Upper lobe of left lung (tissue), 4 donors: Measurements from ENCODE around the gene TDRD6.

ENCODE experiments used
- EP300 ChIP-seq, 4 donors: sonication (generic); formaldehyde crosslinking; IDR thresholded peaks; one replicate each; pipeline ENCODE4 v1.5.1; 2017; ENCODE audit warnings: antibody characterized with exemption in 4 of 4, control low read depth in 2 of 4
- POLR2AphosphoS5 ChIP-seq, 2 donors: sonication (generic); formaldehyde crosslinking; IDR thresholded peaks; one replicate each; pipeline ENCODE4 v1.5.1; 2017; ENCODE audit warnings: antibody characterized with exemption in 2 of 2
- TF ChIP-seq, protein P1 (sequence below), 6 experiments: fragments of 450-650 bp in 4 of 6; fragments of 200-600 bp in 2 of 6; sonication (generic) in 2 of 6; IDR thresholded peaks; one replicate each; pipeline ENCODE4 v1.5.1; 2016 to 2019; ENCODE audit warnings: antibody characterized with exemption in 6 of 6

DNA sequence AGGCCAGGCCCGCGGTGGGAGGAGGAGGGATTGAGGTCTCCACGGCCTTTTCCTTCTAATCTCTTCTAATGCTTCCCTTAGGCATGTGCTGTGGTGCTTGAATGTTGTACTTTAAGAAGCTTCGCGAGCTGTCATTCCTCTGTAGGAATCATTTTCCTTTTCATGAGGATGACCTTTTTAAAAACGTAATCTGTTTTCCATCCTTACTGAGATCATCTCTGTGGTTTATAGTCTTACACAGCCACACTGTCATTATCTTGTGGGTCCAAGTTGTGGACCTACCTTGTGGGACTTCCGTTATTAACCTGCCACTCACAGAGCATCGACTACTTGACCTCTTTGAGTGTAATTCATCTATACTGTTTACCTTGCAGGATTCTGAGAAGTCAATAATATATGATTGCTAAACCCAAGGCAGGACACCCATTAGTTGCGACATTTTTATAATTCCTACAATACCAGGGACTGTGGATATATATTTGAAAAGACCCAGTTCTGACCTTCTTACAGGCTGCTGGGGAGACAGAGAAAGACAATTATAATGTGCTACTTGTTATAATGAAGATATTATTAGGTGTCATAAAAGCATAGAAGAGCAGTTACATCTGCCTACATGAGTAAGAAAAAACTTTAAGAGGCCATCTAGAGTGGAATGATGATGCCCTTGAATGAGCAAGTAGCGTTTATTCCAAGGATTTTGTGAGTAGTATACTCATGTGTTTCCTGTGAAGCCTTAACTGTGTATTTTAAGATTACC is 34.1 kb upstream of the TDRD6 start:
- TF ChIP-seq, protein P1, sequence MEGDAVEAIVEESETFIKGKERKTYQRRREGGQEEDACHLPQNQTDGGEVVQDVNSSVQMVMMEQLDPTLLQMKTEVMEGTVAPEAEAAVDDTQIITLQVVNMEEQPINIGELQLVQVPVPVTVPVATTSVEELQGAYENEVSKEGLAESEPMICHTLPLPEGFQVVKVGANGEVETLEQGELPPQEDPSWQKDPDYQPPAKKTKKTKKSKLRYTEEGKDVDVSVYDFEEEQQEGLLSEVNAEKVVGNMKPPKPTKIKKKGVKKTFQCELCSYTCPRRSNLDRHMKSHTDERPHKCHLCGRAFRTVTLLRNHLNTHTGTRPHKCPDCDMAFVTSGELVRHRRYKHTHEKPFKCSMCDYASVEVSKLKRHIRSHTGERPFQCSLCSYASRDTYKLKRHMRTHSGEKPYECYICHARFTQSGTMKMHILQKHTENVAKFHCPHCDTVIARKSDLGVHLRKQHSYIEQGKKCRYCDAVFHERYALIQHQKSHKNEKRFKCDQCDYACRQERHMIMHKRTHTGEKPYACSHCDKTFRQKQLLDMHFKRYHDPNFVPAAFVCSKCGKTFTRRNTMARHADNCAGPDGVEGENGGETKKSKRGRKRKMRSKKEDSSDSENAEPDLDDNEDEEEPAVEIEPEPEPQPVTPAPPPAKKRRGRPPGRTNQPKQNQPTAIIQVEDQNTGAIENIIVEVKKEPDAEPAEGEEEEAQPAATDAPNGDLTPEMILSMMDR (IDR thresholded peaks at IDR 0.05), result no peak
- no peak for TF ChIP-seq POLR2AphosphoS5 (IDR thresholded peaks at IDR 0.05)
- no peak for TF ChIP-seq EP300 (IDR thresholded peaks at IDR 0.05)
